Hepatocyte (in vitro differentiated cells): Measurements from ENCODE around the gene KDM4C.

Experiments
- CTCF ChIP-seq: fragments of 200-600 bp; sonication (generic); IDR thresholded peaks from 2 replicates; pipeline ENCODE4 v1.5.1; 2016; ENCODE audit warnings: antibody characterized with exemption, mild to moderate bottlenecking; ENCODE audit not compliant: poor library complexity
- EZH2 ChIP-seq: fragments of 200-600 bp; sonication (generic); IDR thresholded peaks from 2 replicates; pipeline ENCODE4 v1.6.1; 2016; ENCODE audit warnings: antibody characterized with exemption, mild to moderate bottlenecking, borderline replicate concordance

DNA sequence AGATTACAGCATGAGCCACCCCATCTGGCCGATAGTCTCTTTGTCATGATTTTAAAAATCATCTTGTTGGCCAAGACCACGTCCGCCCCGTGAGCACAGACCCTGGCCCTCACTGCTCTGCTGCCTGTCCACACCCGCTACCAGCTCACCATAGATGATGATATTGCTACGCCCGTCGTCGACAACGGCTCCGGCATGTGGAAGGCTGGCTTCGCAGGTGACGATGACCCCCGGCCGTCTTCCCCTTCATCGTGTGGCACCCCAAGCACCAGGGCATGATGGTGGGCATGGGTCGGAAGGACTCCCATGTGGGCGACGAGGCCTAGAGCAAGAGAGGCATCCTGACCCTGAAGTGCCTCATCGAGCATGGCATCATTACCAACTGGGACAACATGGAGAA is 76.5 kb downstream of the KDM4C start:
- TF ChIP-seq CTCF (no peak), EZH2 (no peak)
